Measurements from ENCODE around the gene SFTPB. TPM values are rescaled to one million over a fixed set of nuclear protein-coding genes. Genes with fewer than 3 reads are reported as not detected.
A peak's percentile ranks its signal among the peaks of the same experiment; 100 is the strongest.

The SFTPB gene
- total RNA-seq, 4 donors from 2014 or later, result not detected

DNA sequence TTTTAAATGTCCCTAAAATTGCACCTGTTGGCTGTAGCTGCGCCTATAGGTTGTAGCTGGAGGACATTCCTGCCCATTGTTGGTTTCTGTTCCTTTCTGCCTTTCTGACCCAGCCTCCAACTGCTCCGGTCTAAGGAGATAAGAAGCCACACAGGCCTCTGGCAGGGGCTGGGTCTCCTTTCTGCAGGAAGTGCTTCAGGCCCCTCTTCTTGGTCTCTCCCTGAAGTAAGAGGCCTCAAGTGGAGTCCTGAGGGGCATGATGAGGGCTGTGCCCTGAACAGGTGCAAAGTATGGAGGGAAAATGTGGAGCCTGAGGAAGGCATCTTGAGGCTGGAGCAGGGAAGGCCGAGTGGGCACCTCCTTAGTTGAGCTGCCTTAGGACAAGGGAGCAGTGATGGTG is 10.4 kb upstream of the SFTPB start:
- no peak overlapping the region for H3K4me3 ChIP-seq (ENCODE audit: low read depth, poor library complexity, severe bottlenecking)
- 72 to 78% methylated on average over 3 of the region's 3 CpGs for WGBS, 2 donors
- TF ChIP-seq, protein P1, sequence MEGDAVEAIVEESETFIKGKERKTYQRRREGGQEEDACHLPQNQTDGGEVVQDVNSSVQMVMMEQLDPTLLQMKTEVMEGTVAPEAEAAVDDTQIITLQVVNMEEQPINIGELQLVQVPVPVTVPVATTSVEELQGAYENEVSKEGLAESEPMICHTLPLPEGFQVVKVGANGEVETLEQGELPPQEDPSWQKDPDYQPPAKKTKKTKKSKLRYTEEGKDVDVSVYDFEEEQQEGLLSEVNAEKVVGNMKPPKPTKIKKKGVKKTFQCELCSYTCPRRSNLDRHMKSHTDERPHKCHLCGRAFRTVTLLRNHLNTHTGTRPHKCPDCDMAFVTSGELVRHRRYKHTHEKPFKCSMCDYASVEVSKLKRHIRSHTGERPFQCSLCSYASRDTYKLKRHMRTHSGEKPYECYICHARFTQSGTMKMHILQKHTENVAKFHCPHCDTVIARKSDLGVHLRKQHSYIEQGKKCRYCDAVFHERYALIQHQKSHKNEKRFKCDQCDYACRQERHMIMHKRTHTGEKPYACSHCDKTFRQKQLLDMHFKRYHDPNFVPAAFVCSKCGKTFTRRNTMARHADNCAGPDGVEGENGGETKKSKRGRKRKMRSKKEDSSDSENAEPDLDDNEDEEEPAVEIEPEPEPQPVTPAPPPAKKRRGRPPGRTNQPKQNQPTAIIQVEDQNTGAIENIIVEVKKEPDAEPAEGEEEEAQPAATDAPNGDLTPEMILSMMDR (IDR thresholded peaks at IDR 0.05), result no peak
- TF ChIP-seq POLR2A (IDR thresholded peaks at IDR 0.05), result no peak
- DNase-seq (ENCODE audit: low spot score in 2 of 2), result no peak
- intact Hi-C loops (cut with DNase I; ENCODE audit: low total_unique reads), result no loop called here

DNA sequence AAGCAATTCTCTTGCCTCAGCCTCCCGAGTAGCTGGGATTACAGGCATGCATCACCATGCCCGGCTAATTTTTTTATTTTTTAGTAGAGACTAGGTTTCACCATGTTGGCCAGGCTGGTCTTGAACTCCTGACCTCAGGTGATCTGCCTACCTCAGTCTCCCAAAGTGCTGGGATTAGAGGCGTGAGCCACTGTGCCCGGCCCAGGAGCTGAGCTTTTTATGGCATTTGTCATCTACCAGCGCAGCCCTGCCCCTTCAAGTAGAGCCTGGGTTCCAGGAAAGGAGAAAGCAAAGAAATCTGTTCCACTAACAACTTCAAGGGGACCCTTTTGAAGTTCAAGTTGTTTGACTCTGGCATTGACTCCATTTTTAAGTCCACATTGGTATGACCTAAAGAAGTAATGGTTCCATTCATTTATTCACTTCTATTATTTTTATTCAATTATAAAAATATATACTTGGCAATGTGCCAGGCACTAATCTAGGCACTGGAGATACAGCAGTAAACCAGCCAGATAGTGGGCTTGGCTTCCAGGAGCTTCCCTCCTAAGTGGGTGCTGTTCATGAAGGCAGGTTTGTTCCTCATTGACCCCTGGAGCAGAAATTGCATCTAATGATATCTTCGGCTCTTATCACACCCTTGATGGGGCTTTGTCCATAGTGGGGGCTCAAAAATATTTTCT is 8.0 kb upstream of the SFTPB start:
- intact Hi-C loops (cut with DNase I; ENCODE audit: low total_unique reads), result no loop called here
- WGBS, 2 donors, result 85 to 87% methylated on average over 6 of the region's 6 CpGs
- H3K4me3 ChIP-seq (ENCODE audit: low read depth, poor library complexity, severe bottlenecking), result no peak overlapping the region
- peak in 1 of 2 donors; percentile 80 for DNase-seq (ENCODE audit: low spot score in 2 of 2)
- TF ChIP-seq, protein P1 (IDR thresholded peaks at IDR 0.05), result no peak
- no peak for TF ChIP-seq POLR2A (IDR thresholded peaks at IDR 0.05)

DNA sequence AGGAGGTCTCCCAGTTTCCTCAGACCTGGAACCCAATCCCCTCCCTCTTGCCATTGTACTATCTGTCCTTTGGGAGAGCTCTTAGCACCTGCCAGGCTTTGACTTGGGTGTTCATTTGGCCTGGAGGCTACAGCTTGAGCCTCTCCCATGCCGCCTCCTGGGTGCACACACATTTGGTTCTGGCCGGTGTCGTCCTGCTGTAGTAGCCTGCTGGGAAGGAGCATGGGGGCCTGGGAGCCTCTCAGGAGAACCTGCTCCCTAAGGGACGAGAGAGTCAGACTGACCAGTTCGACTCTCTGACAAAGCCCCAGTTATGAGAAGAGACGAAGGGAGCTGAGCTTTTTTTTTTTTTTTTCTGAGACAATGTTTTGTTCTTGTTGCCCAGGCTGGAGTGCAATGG is 7.4 kb upstream of the SFTPB start:
- peak in 1 of 2 donors; percentile 66 for DNase-seq (ENCODE audit: low spot score in 2 of 2)
- 83 to 98% methylated on average over 6 of the region's 6 CpGs for WGBS, 2 donors
- intact Hi-C loops (cut with DNase I; ENCODE audit: low total_unique reads), result no loop called here

DNA sequence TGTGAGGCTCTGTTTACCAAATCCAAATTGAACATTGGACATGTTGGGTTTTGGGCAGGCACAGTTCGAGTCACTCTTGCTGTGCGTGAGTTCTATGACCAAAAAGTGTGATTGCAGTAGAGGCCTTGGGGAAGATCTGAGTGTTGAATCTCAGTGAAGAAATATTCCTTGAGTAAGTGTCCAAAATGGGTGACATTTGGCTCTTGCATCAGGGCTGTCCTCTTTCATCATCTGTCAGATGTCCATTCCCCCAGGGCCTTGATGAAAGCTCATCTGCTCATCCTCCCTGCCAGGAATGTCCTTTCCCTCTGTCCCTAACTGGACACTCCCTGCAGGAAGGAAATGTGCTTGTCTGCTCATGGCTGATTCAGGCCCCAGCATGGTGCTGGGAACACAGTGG is 6.4 kb upstream of the SFTPB start:
- no peak for TF ChIP-seq POLR2A (IDR thresholded peaks at IDR 0.05)
- TF ChIP-seq, protein P1 (IDR thresholded peaks at IDR 0.05), result no peak
- intact Hi-C loops (cut with DNase I; ENCODE audit: low total_unique reads), result no loop called here
- no peak overlapping the region for H3K4me3 ChIP-seq (ENCODE audit: low read depth, poor library complexity, severe bottlenecking)
- 73 to 85% methylated on average over 2 of the region's 2 CpGs for WGBS, 2 donors
- DNase-seq (ENCODE audit: low spot score in 2 of 2), result peak; percentile 62 to 81

More for the DNA sequence above, 7.4 kb upstream of the SFTPB start:
- no peak overlapping the region for H3K4me3 ChIP-seq (ENCODE audit: low read depth, poor library complexity, severe bottlenecking)
- no peak for TF ChIP-seq POLR2A (IDR thresholded peaks at IDR 0.05)
- TF ChIP-seq, protein P1 (IDR thresholded peaks at IDR 0.05), result no peak

DNA sequence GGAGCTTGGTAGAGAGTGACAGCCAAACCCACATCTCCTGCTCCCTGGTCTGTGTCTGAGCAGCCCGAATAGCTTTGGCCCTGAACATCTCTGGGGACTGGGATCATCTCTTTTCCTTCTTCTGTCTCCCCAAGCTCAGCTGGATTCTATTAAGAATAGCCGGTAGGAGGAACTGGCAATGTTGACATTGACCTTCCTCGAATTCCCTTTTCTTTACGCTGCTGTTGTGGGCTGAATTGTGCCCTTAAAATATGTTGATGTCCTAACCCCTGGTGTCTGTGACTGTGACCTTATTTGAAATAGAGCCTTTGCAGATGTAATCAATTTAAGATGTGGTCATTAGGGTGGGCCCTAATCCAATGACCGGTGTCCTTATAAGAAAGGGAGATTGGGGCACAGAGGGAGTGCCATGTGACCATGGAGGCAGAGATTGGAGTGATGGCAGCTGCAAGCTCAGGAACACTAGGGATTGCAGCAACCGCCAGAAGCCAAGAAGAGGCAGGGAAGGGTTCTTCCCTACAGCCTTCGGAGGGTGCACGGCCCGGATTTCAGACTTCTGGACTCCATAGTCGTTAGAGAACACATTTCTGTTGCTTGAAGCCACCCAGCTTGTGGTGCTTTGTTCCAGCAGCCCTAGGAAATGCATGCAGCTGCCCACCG is 5.8 kb upstream of the SFTPB start:
- 67 to 73% methylated on average over 11 of the region's 11 CpGs for whole genome bisulfite sequencing, 2 donors
- no peak overlapping the region for H3K4me3 ChIP-seq (ENCODE audit: low read depth, poor library complexity, severe bottlenecking)
- TF ChIP-seq, protein P1 (IDR thresholded peaks at IDR 0.05), result no peak
- TF ChIP-seq POLR2A (IDR thresholded peaks at IDR 0.05), result no peak
- intact Hi-C loops (cut with DNase I; ENCODE audit: low total_unique reads), result no loop called here
- peak in 1 of 2 donors; percentile 17 for DNase-seq (ENCODE audit: low spot score in 2 of 2)
